ENCODE results near the gene SP2. TPM values are rescaled to one million over a fixed set of nuclear protein-coding genes. Genes with fewer than 3 reads are reported as not detected.

The SP2 gene
- total RNA-seq, 1 experiment from 2014 or later = 25.6 TPM

- no peaks in the 10 kb centered on the region for H3K27me3 ChIP-seq (ENCODE audit: control insufficient read depth, insufficient read depth, low read length)
- TF ChIP-seq SIN3A (IDR thresholded peaks at IDR 0.05; ENCODE audit: borderline replicate concordance, insufficient read depth, low read depth, low read length) (no peak), REST (IDR thresholded peaks at IDR 0.05; ENCODE audit: insufficient read depth in 1 of 2, low read depth in 2 of 2, low read length in 1 of 2) (no peak), CTCF (IDR thresholded peaks at IDR 0.05) (no peak), POLR2AphosphoS5 (IDR thresholded peaks at IDR 0.05; ENCODE audit: low read depth, low read length) (no peak), TCF7L2 (IDR thresholded peaks at IDR 0.05; ENCODE audit: low read depth, low read length) (no peak)
- DNase-seq (ENCODE audit: low read depth, low spot score) (no peak), ATAC-seq (0 out of 2 replicates have a peak, but pooled peaks have one; percentile 13)
- no peak overlapping the region for H3K4me3 ChIP-seq (ENCODE audit: low read depth in 2 of 2, low read length in 2 of 2)
- intact Hi-C loops (cut with micrococcal nuclease; ENCODE audit: unreplicated experiment) (no loop called here), in situ Hi-C loops (cut with HindIII; ENCODE audit: low pct_unique_long_range_greater_than_20kb, low sequenced_read_pairs) (no loop called here)
- ChIA-PET CTCF (no interaction called here), POLR2A (no interaction called here)
- no TSS peak for BruUV-seq (replicated peaks)
- no peaks in the 10 kb centered on the region for H3K36me3 ChIP-seq (ENCODE audit: control insufficient read depth, insufficient read depth, low read length)
- no peaks in the 10 kb centered on the region; the same call in 1 of the 2 replicates for H3K4me1 ChIP-seq (ENCODE audit: control insufficient read depth, insufficient read depth, low read length)
- no peaks in the 10 kb centered on the region for H3K9me3 ChIP-seq (ENCODE audit: control insufficient read depth, insufficient read depth, low read depth, low read length)
- no peak overlapping the region for H3K27ac ChIP-seq (ENCODE audit: low read length)
Measured at GRCh38 chr17:47915776-47916398, 19.9 kb downstream of the SP2 start.

- POLR2A ChIA-PET = interaction anchor here (0.6 kb wide), 1 partner anchor 187 kb away, joined by 4 read pairs; no protein-coding TSS in a partner anchor
- TSS peak; percentile 33 for BruUV-seq (replicated peaks)
Measured at GRCh38 chr17:47916489-47917208, 20.6 kb downstream of the SP2 start.

More at GRCh38 chr17:47916489-47917208, 20.6 kb downstream of the SP2 start:
- Histone ChIP-seq H3K4me3 (ENCODE audit: low read depth in 2 of 2, low read length in 2 of 2) (no peak overlapping the region), H3K27me3 (ENCODE audit: control insufficient read depth, insufficient read depth, low read length) (no peaks in the 10 kb centered on the region), H3K36me3 (ENCODE audit: control insufficient read depth, insufficient read depth, low read length) (no peaks in the 10 kb centered on the region), H3K27ac (ENCODE audit: low read length) (no peak overlapping the region), H3K9me3 (ENCODE audit: control insufficient read depth, insufficient read depth, low read depth, low read length) (no peaks in the 10 kb centered on the region), H3K4me1 (ENCODE audit: control insufficient read depth, insufficient read depth, low read length) (no peaks in the 10 kb centered on the region; the same call in 1 of the 2 replicates)
- ATAC-seq = no peak
- intact Hi-C loops (cut with micrococcal nuclease; ENCODE audit: unreplicated experiment) = no loop called here
- DNase-seq (ENCODE audit: low read depth, low spot score) = no peak
- CTCF ChIA-PET = no interaction called here
- TF ChIP-seq POLR2AphosphoS5 (IDR thresholded peaks at IDR 0.05; ENCODE audit: low read depth, low read length) = no peak
- no peak for TF ChIP-seq REST (IDR thresholded peaks at IDR 0.05; ENCODE audit: insufficient read depth in 1 of 2, low read depth in 2 of 2, low read length in 1 of 2)
- TF ChIP-seq SIN3A (IDR thresholded peaks at IDR 0.05; ENCODE audit: borderline replicate concordance, insufficient read depth, low read depth, low read length) = no peak
- no peak for TF ChIP-seq CTCF (IDR thresholded peaks at IDR 0.05)
- TF ChIP-seq TCF7L2 (IDR thresholded peaks at IDR 0.05; ENCODE audit: low read depth, low read length) = no peak
- in situ Hi-C loops (cut with HindIII; ENCODE audit: low pct_unique_long_range_greater_than_20kb, low sequenced_read_pairs) = no loop called here
